Lung (tissue), 12 donors: Measurements from ENCODE around the gene STX18. TPM values are rescaled to one million over a fixed set of nuclear protein-coding genes. Genes with fewer than 3 reads are reported as not detected.

Source experiments
- ATAC-seq: fragments of 200-7000 bp; cut with Tn5 transposase; one replicate; pipeline ENCODE4 v1.9.1; 2020; ENCODE audit warnings: moderate number of reproducible peaks; ENCODE audit not compliant: insufficient read depth, low FRiP score
- DNase-seq, 3 donors: peaks; one replicate each; pipeline ENCODE4 v3.0.0-alpha.2; 2013 to 2017
- H3K27ac ChIP-seq, 2 donors: one replicate each; pipeline ENCODE4 v1.5.1; 2013; ENCODE audit warnings: mild to moderate bottlenecking in 2 of 2, moderate library complexity in 2 of 2, control low read depth in 1 of 2, inconsistent platforms in 1 of 2, low read depth in 1 of 2, low read length in 1 of 2
- H3K27me3 ChIP-seq, 3 donors: one replicate each; pipeline ENCODE4 v1.5.1; 2013; ENCODE audit warnings: low read length in 2 of 3; ENCODE audit not compliant: control insufficient read depth in 3 of 3, insufficient read depth in 3 of 3
- H3K36me3 ChIP-seq, 4 donors: one replicate each; pipeline ENCODE4 v1.5.1; 2013; ENCODE audit warnings: low read length in 4 of 4, mild to moderate bottlenecking in 1 of 4, moderate library complexity in 1 of 4; ENCODE audit not compliant: control insufficient read depth in 4 of 4, insufficient read depth in 4 of 4
- H3K4me1 ChIP-seq, 5 donors: one replicate each; pipeline ENCODE4 v1.5.1; 2013; ENCODE audit warnings: low read length in 5 of 5, mild to moderate bottlenecking in 2 of 5, moderate library complexity in 1 of 5; ENCODE audit not compliant: control insufficient read depth in 5 of 5, insufficient read depth in 5 of 5
- H3K4me3 ChIP-seq: one replicate; pipeline ENCODE4 v1.5.1; 2013; ENCODE audit warnings: mild to moderate bottlenecking, control low read depth, moderate library complexity
- H3K9ac ChIP-seq, 2 donors: one replicate each; pipeline ENCODE4 v1.5.1; 2013; ENCODE audit warnings: low read length in 2 of 2, control low read depth in 1 of 2; ENCODE audit not compliant: insufficient read depth in 1 of 2
- H3K9me3 ChIP-seq, 4 donors: one replicate each; pipeline ENCODE4 v1.5.1; 2013; ENCODE audit warnings: low read length in 3 of 4, mild to moderate bottlenecking in 1 of 4, moderate library complexity in 1 of 4; ENCODE audit not compliant: control insufficient read depth in 4 of 4, insufficient read depth in 3 of 4
- CTCF ChIP-seq: IDR thresholded peaks from 2 replicates; pipeline ENCODE4 v1.5.1; 2012; ENCODE audit warnings: mild to moderate bottlenecking; ENCODE audit errors: control extremely low read depth, extremely low read depth
- WGBS, 2 donors: extraction: QIAGEN DNeasy Blood & Tissue Kit; methylation state at CpG; one replicate each; pipeline ENCODE4 v1.1.7; 2013; 5-methylcytosine and 5-hydroxymethylcytosine counted together
- polyA plus RNA-seq, 2 donors: library from polyadenylated mRNA; stranded (reverse); fragments of 200-250 nt; gene quantifications; one replicate each; pipeline ENCODE4 v1.2.1, GENCODE V29; 2013
- total RNA-seq, 2 donors: library from RNA; depleted of rRNA in 1 of 2; stranded (reverse); fragments of >200 nt in 1 of 2; gene quantifications; one replicate each; pipeline ENCODE4 v1.2.1, GENCODE V29; 2014 to 2021
- donor health status: control.
- donor health status: control.
- donor health status: Bipolar disorder and iron deficiency.
- donor health status: healthy.
- donor health status: DM: yes; HTN: yes; CAD: no.

Gene STX18
- total and polyA plus RNA-seq, 4 donors: 16.2 to 34.1 (median 24.8) TPM

- ATAC-seq (no peak), DNase-seq (peak in 1 of 3 donors; percentile 14)
- Histone ChIP-seq H3K36me3 (no peaks in the 10 kb centered on the region), H3K4me3 (no peak overlapping the region), H3K9ac (no peak overlapping the region), H3K27ac (no peak overlapping the region), H3K27me3 (peaks cover 13 to 46% (median 17%) of the 10 kb centered on the region in 3 donors), H3K9me3 (peaks cover 0 to 1% (median 0%) of the 10 kb centered on the region in 4 donors), H3K4me1 (peaks cover 0 to 21% (median 0%) of the 10 kb centered on the region in 5 donors)
- no peak for TF ChIP-seq CTCF
- WGBS, 2 donors: 13 to 15% methylated on average over 8 of the region's 8 CpGs
Observed at GRCh38 chr4:4388311-4388790, 153.5 kb downstream of the STX18 start.

GRCh38 chr4:4387531-4388310 is 154.1 kb downstream of the STX18 start:
- peaks cover 0 to 1% (median 0%) of the 10 kb centered on the region in 4 donors for H3K9me3 ChIP-seq
- no peak for ATAC-seq
- H3K27me3 ChIP-seq: peaks cover 13 to 46% (median 17%) of the 10 kb centered on the region in 3 donors
- H3K36me3 ChIP-seq: no peaks in the 10 kb centered on the region
- 3% methylated on average over 62 of the region's 62 CpGs for WGBS, 2 donors
- H3K9ac ChIP-seq: no peak overlapping the region
- peaks cover 0 to 21% (median 0%) of the 10 kb centered on the region in 5 donors for H3K4me1 ChIP-seq
- no peak overlapping the region for H3K27ac ChIP-seq
- DNase-seq: peak; percentile 8 to 30 (median 24)
- no peak for TF ChIP-seq CTCF
- no peak overlapping the region for H3K4me3 ChIP-seq

GRCh38 chr4:4386736-4387392 is 155.0 kb downstream of the STX18 start, which contains the start of gene NSG1:
TSS of gene NSG1 (plus strand) at chr4:4387102. CDS start at chr4:4387630, 528 bp downstream.
- no peak for TF ChIP-seq CTCF
- Histone ChIP-seq H3K27ac (no peak within 1 kb of the TSS), H3K4me1 (peaks cover 0 to 21% (median 0%) of the 10 kb centered on the region in 5 donors), H3K4me3 (no peak within 1 kb of the TSS), H3K9ac (peak within 1 kb of the TSS in 1 of 2 donors; percentile 21), H3K36me3 (no peaks in the 10 kb centered on the region), H3K27me3 (peaks cover 13 to 46% (median 23%) of the 10 kb centered on the region in 3 donors), H3K9me3 (peaks cover 0 to 1% (median 0%) of the 10 kb centered on the region in 4 donors)
- ATAC-seq: no peak
- peak; percentile 49 to 62 (median 54) for DNase-seq
- 1% methylated on average over 40 to 87 of the region's 87 CpGs for WGBS, 2 donors
